CD4-positive, CD25-positive, alpha-beta regulatory T cell (primary cell): Measurements from ENCODE around the gene NECTIN4. TPM values are rescaled to one million over a fixed set of nuclear protein-coding genes. Genes with fewer than 3 reads are reported as not detected.
"Not testable (repeated sequence)": the region's sequence is repeated elsewhere in the genome, so short reads cannot be mapped to it uniquely, and the experiment has no call there.

Experiments
- ATAC-seq, 2 donors: fragments of 150-1000 bp; cut with Tn5 transposase; one replicate each; pipeline ENCODE4 v1.10.0; 2021; ENCODE audit warnings: low read depth in 2 of 2, moderate number of reproducible peaks in 2 of 2, moderate library complexity in 1 of 2
- DNase-seq, 3 donors: peaks; one replicate each; pipeline versions ENCODE4 v3.0.0 to v3.0.0-alpha.2; 2012 to 2022; ENCODE audit warnings: mixed read lengths in 1 of 3
- H3K27ac ChIP-seq: one replicate; pipeline ENCODE4 v1.7.0; 2013; ENCODE audit warnings: mild to moderate bottlenecking, low read length; ENCODE audit not compliant: insufficient read depth, poor library complexity, severe bottlenecking
- H3K27me3 ChIP-seq: one replicate; pipeline ENCODE4 v1.7.0; 2013; ENCODE audit warnings: low read length; ENCODE audit not compliant: control insufficient read depth, insufficient read depth
- H3K36me3 ChIP-seq: one replicate; pipeline ENCODE4 v1.7.0; 2013; ENCODE audit warnings: mild to moderate bottlenecking, low read length, moderate library complexity; ENCODE audit not compliant: control insufficient read depth, insufficient read depth
- H3K4me1 ChIP-seq: 2 replicates; pipeline ENCODE4 v1.7.0; 2013; ENCODE audit warnings: mild to moderate bottlenecking, low read length; ENCODE audit not compliant: insufficient read depth, control insufficient read depth, poor library complexity, severe bottlenecking
- H3K4me3 ChIP-seq: one replicate; pipeline ENCODE4 v1.7.0; 2013; ENCODE audit warnings: low read depth, mild to moderate bottlenecking, low read length, moderate library complexity
- H3K9me3 ChIP-seq, 2 experiments: 1 replicate in 1 of 2; 2 replicates in 1 of 2; pipeline ENCODE4 v1.7.0; 2013; ENCODE audit warnings: low read length in 2 of 2, mild to moderate bottlenecking in 1 of 2, moderate library complexity in 1 of 2; ENCODE audit not compliant: control insufficient read depth in 2 of 2
- H3K27ac Mint-ChIP-seq, 3 donors: one replicate each; pipeline ENCODE4 v1.8.0; 2020 to 2022; ENCODE audit warnings: mild to moderate bottlenecking in 3 of 3, mixed read lengths in 3 of 3, moderate library complexity in 2 of 3
- H3K27me3 Mint-ChIP-seq: one replicate; pipeline ENCODE4 v1.8.0; 2022; ENCODE audit warnings: mild to moderate bottlenecking, mixed read lengths
- H3K36me3 Mint-ChIP-seq: one replicate; pipeline ENCODE4 v1.8.0; 2020; ENCODE audit warnings: mixed read lengths
- H3K4me1 Mint-ChIP-seq, 4 donors: one replicate each; pipeline ENCODE4 v1.8.0; 2020 to 2022; ENCODE audit warnings: mixed read lengths in 4 of 4, mild to moderate bottlenecking in 1 of 4
- H3K4me3 Mint-ChIP-seq, 4 donors: one replicate each; pipeline ENCODE4 v1.8.0; 2020 to 2022; ENCODE audit warnings: mild to moderate bottlenecking in 4 of 4, mixed read lengths in 4 of 4, moderate library complexity in 3 of 4
- H3K9me3 Mint-ChIP-seq, 7 donors: one replicate each; pipeline ENCODE4 v1.8.0; 2020 to 2022; ENCODE audit warnings: mixed read lengths in 7 of 7, mild to moderate bottlenecking in 3 of 7, moderate library complexity in 2 of 7
- polyA plus RNA-seq, 4 donors: library from polyadenylated mRNA; unstranded; fragments of 300-500 nt; fragmentation: Illumina TruSeq; gene quantifications; one replicate each; pipeline ENCODE4 v1.2.3, GENCODE V29; 2021
- total RNA-seq: library from RNA; stranded (reverse); gene quantifications from one replicate; pipeline ENCODE4 v1.2.3, GENCODE V29; 2022

NECTIN4 gene
- total and polyA plus RNA-seq, 5 donors from 2014 or later: 0.05 TPM; not detected in 4

- Histone ChIP-seq H3K27ac (peak overlapping the region; percentile 90), H3K9me3 (no peaks in the 10 kb centered on the region), H3K4me3 (peak overlapping the region; percentile 44), H3K27me3 (no peaks in the 10 kb centered on the region), H3K4me1 (peaks cover 38% of the 10 kb centered on the region), H3K36me3 (peaks cover 38% of the 10 kb centered on the region)
- ATAC-seq: no peak
- Mint-ChIP-seq H3K27me3 (no peaks in the 10 kb centered on the region), H3K36me3 (peaks cover 27% of the 10 kb centered on the region), H3K9me3 (no peaks in the 10 kb centered on the region), H3K4me1 (peaks cover 5 to 57% (median 30%) of the 10 kb centered on the region in 4 donors), H3K4me3 (peak overlapping the region; percentile 83 to 96 (median 92)), H3K27ac (peak overlapping the region; percentile 95 to 99 (median 95))
- no peak for DNase-seq
Measured at GRCh38 chr1:161039154-161039545, 50.2 kb downstream of the NECTIN4 start.

GRCh38 chr1:161038523-161039153, 50.7 kb downstream of the NECTIN4 start, which contains the start of gene TSTD1:
TSTD1 (minus strand) TSS chr1:161038964; CDS start chr1:161038889, 75 bp downstream.
- Mint-ChIP-seq H3K27me3 (no peaks in the 10 kb centered on the region), H3K4me1 (peaks cover 4 to 55% (median 28%) of the 10 kb centered on the region in 4 donors), H3K27ac (peak within 1 kb of the TSS; percentile 95 to 99 (median 95)), H3K4me3 (peak within 1 kb of the TSS; percentile 88 to 96 (median 92)), H3K36me3 (peaks cover 27% of the 10 kb centered on the region), H3K9me3 (no peaks in the 10 kb centered on the region)
- peak; percentile 92 to 93 for ATAC-seq
- H3K27me3 ChIP-seq: no peaks in the 10 kb centered on the region
- peaks cover 38% of the 10 kb centered on the region for H3K36me3 ChIP-seq
- DNase-seq: peak; percentile 86 to 93 (median 91)
- peaks cover 36% of the 10 kb centered on the region for H3K4me1 ChIP-seq
- peak within 1 kb of the TSS; percentile 56 for H3K4me3 ChIP-seq
- no peaks in the 10 kb centered on the region for H3K9me3 ChIP-seq
- peak within 1 kb of the TSS; percentile 90 for H3K27ac ChIP-seq

DNA sequence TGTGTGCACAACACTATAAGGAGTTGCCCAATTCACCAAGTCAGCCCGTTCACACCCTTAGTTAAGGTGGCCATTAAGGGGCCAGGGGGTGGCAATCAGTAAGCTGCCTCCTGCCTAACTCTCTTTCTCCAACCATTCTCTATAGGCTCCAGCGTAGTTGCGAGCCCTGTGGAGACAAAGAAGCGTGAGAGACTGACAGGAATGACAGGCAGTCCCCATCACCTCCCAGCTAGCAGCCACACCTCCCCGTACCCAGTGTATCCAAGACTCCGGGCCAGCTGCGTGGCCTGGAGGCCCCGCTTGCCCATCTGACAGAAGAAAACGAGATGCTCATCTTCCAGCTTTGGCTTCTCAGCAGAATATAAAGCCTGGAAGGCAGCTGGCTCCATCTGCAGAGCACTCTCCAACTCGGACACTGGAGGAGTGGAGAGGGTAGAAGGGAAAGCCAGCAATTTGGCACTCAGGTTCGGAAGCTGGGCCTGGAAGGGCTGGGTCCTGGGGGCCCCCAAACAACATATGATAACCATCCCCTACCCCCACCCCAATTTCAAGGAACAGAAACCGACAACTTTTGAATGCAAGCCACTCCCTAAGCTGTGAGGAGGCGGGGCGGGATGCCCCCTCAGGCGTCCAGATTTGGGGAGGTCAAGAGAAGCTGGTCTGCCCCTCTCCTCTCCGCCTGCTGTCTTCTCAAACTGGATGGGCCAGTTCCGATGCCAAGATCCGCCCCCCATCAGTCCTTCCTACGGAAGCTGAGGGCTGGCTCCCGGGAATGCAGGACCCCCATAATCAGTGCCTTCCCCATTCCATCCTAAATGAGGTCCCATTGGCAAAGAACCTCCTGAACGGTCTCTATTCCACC, 51.5 kb downstream of the NECTIN4 start:
- Histone ChIP-seq H3K36me3 (peaks cover 35% of the 10 kb centered on the region), H3K27ac (peak overlapping the region; percentile 90), H3K4me3 (peak overlapping the region; percentile 56), H3K9me3 (no peaks in the 10 kb centered on the region), H3K27me3 (no peaks in the 10 kb centered on the region), H3K4me1 (peaks cover 31% of the 10 kb centered on the region)
- Mint-ChIP-seq H3K4me3 (peak overlapping the region; percentile 88 to 96 (median 92)), H3K9me3 (no peaks in the 10 kb centered on the region), H3K27me3 (no peaks in the 10 kb centered on the region), H3K36me3 (peaks cover 25% of the 10 kb centered on the region), H3K27ac (peak overlapping the region; percentile 82 to 99 (median 95)), H3K4me1 (peaks cover 6 to 49% (median 27%) of the 10 kb centered on the region in 4 donors)
- no peak for DNase-seq
- ATAC-seq: no peak

DNA sequence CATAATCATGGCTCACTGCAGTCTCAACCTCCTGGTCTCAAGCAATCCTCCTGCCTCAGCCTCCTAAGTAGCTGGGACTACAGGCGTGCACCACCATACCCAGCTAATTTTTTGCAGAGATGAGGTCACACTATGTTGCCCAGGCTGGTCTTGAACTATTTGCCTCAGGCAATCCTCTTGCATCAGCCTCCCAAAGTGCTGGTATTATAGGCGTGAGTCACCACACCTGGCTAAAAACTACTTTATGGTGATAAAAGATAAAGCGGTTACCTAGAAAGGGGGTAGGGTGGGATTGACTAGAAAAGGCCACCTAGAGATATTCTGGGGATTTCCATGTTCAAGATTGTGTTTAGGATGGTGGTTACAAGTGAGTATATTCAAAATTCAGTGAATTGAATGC, 55.6 kb downstream of the NECTIN4 start:
- Histone ChIP-seq H3K9me3 (no peaks in the 10 kb centered on the region), H3K27me3 (no peaks in the 10 kb centered on the region), H3K4me3 (no peak overlapping the region), H3K36me3 (no peaks in the 10 kb centered on the region), H3K4me1 (peaks cover 16% of the 10 kb centered on the region), H3K27ac (no peak overlapping the region)
- Mint-ChIP-seq H3K9me3 (no peaks in the 10 kb centered on the region), H3K4me1 (peaks cover 11 to 27% (median 15%) of the 10 kb centered on the region in 4 donors), H3K27ac (no peak overlapping the region), H3K36me3 (peaks cover under 1% of the 10 kb centered on the region), H3K4me3 (no peak overlapping the region), H3K27me3 (no peaks in the 10 kb centered on the region)
- no peak for ATAC-seq
- DNase-seq: peak in 1 of 3 donors; percentile 62

GRCh38 chr1:161032409-161032808, 56.9 kb downstream of the NECTIN4 start:
- DNase-seq (no peak), ATAC-seq (no peak)
- Histone ChIP-seq H3K9me3 (no peaks in the 10 kb centered on the region), H3K36me3 (no peaks in the 10 kb centered on the region), H3K27ac (no peak overlapping the region), H3K4me1 (peaks cover 4% of the 10 kb centered on the region), H3K4me3 (no peak overlapping the region), H3K27me3 (no peaks in the 10 kb centered on the region)
- peak overlapping the region in 1 of 4 donors; percentile 33 for H3K4me3 Mint-ChIP-seq
- H3K9me3 Mint-ChIP-seq: no peaks in the 10 kb centered on the region
- H3K27me3 Mint-ChIP-seq: no peaks in the 10 kb centered on the region
- peaks cover 9 to 16% (median 11%) of the 10 kb centered on the region in 4 donors for H3K4me1 Mint-ChIP-seq
- peak overlapping the region in 1 of 3 donors; percentile 20 for H3K27ac Mint-ChIP-seq
- H3K36me3 Mint-ChIP-seq: no peaks in the 10 kb centered on the region

DNA sequence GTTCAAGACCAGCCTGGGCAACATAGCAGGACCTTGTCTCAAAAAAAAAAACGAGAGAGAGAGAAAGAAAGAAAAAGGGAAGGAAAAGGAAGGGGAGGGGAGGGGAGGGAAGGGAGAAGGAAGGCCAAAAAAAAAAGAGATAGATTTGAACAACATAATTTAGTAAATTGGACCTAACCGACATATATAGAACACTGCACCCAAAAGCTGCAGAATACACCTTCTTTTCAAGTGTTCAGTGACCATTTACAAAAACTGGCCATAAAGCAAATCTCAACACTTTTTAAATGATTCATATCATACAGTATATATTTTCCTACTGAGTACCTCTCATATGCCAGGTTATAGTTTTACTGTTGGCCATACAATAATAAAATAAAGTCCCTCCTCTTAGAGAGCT, 57.5 kb downstream of the NECTIN4 start:
- Histone ChIP-seq H3K4me3 (no peak overlapping the region), H3K4me1 (no peaks in the 10 kb centered on the region), H3K9me3 (no peaks in the 10 kb centered on the region), H3K27ac (no peak overlapping the region), H3K36me3 (no peaks in the 10 kb centered on the region), H3K27me3 (no peaks in the 10 kb centered on the region)
- ATAC-seq: no peak
- H3K9me3 Mint-ChIP-seq: no peaks in the 10 kb centered on the region
- no peaks in the 10 kb centered on the region for H3K36me3 Mint-ChIP-seq
- H3K27ac Mint-ChIP-seq: peak overlapping the region in 1 of 3 donors; percentile 54
- H3K4me1 Mint-ChIP-seq: peaks cover 9 to 11% (median 10%) of the 10 kb centered on the region in 4 donors
- no peak for DNase-seq
- H3K4me3 Mint-ChIP-seq: peak overlapping the region in 1 of 4 donors; percentile 12
- no peaks in the 10 kb centered on the region for H3K27me3 Mint-ChIP-seq

DNA sequence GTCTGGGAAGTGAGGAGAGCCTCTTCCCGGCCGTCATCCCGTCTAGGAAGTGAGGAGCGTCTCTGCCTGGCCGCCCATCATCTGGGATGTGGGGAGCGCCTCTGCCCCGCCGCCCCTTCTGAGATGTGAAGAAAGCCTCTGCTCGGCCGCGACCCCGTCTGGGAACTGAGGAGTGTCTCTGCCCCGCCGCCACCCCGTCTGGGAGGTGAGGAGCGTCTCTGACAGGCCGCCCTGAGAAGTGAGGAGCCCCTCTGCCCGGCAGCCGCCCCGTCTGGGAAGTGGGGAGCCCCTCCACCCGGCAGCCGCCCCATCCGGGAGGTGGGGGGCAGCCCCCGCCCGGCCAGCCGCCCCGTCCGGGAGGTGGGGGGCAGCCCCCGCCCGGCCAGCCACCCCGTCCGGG, 59.9 kb downstream of the NECTIN4 start:
- H3K9me3 ChIP-seq, H3K4me3 ChIP-seq, ATAC-seq, DNase-seq, H3K27me3 Mint-ChIP-seq, H3K4me1 ChIP-seq, H3K36me3 Mint-ChIP-seq, H3K9me3 Mint-ChIP-seq, H3K27ac Mint-ChIP-seq, H3K27ac ChIP-seq, H3K36me3 ChIP-seq, H3K4me3 Mint-ChIP-seq, H3K27me3 ChIP-seq: not testable (repeated sequence)
- peaks cover 7 to 12% (median 10%) of the 10 kb centered on the region in 4 donors for H3K4me1 Mint-ChIP-seq
